HepG2 (cell line): Measurements from ENCODE around the gene B3GALNT2. TPM values are rescaled to one million over a fixed set of nuclear protein-coding genes. Genes with fewer than 3 reads are reported as not detected.

Experiments used
- ARNT ChIP-seq: fragments of 450-650 bp; IDR thresholded peaks from 2 replicates; pipeline ENCODE4 v1.6.1; 2017
- CEBPG ChIP-seq: IDR thresholded peaks from 2 replicates; pipeline ENCODE4 v1.6.1; 2016
- CENPX ChIP-seq: sonication (generic); formaldehyde crosslinking; IDR thresholded peaks from 2 replicates; pipeline ENCODE4 v1.9.0; 2021; ENCODE audit warnings: mild to moderate bottlenecking, missing genetic modification reagents, moderate library complexity
- E2F5 ChIP-seq: sonication (generic); formaldehyde crosslinking; conservative IDR thresholded peaks from 2 replicates; pipeline ENCODE4 v1.4.0; 2020; ENCODE audit warnings: missing genetic modification reagents
- FLYWCH1 ChIP-seq: sonication (generic); formaldehyde crosslinking; IDR thresholded peaks from 2 replicates; pipeline ENCODE4 v1.8.1; 2023; ENCODE audit warnings: mild to moderate bottlenecking, missing genetic modification reagents
- GMEB1 ChIP-seq: sonication (generic); formaldehyde crosslinking; IDR thresholded peaks from 2 replicates; pipeline ENCODE4 v1.5.1; 2020; ENCODE audit warnings: missing genetic modification reagents, mild to moderate bottlenecking, borderline replicate concordance
- HOXA7 ChIP-seq: sonication (generic); formaldehyde crosslinking; IDR thresholded peaks from 2 replicates; pipeline ENCODE4 v1.8.1; 2022; ENCODE audit warnings: mild to moderate bottlenecking, missing genetic modification reagents, moderate library complexity
- KLF12 ChIP-seq: sonication (generic); formaldehyde crosslinking; IDR thresholded peaks from 2 replicates; pipeline ENCODE4 v1.4.0; 2020; ENCODE audit warnings: missing genetic modification reagents, borderline replicate concordance
- KLF15 ChIP-seq: sonication (generic); formaldehyde crosslinking; IDR thresholded peaks from 2 replicates; pipeline ENCODE4 v1.8.1; 2023; ENCODE audit warnings: borderline replicate concordance, mild to moderate bottlenecking, inconsistent platforms, missing genetic modification reagents, mixed read lengths
- LCORL ChIP-seq, 2 experiments: fragments of 450-650 bp in 1 of 2; sonication (generic) in 1 of 2; formaldehyde crosslinking in 1 of 2; IDR thresholded peaks; 2 replicates each; pipeline versions ENCODE4 v1.5.0 to v1.6.1; 2017 to 2020; ENCODE audit warnings: antibody characterized with exemption in 1 of 2, missing genetic modification reagents in 1 of 2
- MXD4 ChIP-seq: IDR thresholded peaks from 2 replicates; pipeline ENCODE4 v1.6.1; 2016; ENCODE audit warnings: mild to moderate bottlenecking, missing biosample characterization, missing genetic modification reagents
- NFE2 ChIP-seq: sonication (generic); formaldehyde crosslinking; IDR thresholded peaks from 2 replicates; pipeline ENCODE4 v1.4.0; 2020; ENCODE audit warnings: missing genetic modification reagents
- NR2F6 ChIP-seq, 2 experiments: IDR thresholded peaks; 2 replicates each; pipeline ENCODE4 v1.6.1; 2016; ENCODE audit warnings: antibody characterized with exemption in 1 of 2, mild to moderate bottlenecking in 1 of 2
- SIN3B ChIP-seq: fragments of 150-350 bp; IDR thresholded peaks from 2 replicates; pipeline ENCODE4 v1.6.1; 2014; ENCODE audit warnings: low read length
- SRSF4 ChIP-seq: fragments of 200-400 bp; formaldehyde crosslinking; IDR thresholded peaks from one replicate; pipeline ENCODE4 v1.6.1; 2018; ENCODE audit warnings: mild to moderate bottlenecking, low read depth, low read length, moderate library complexity; ENCODE audit not compliant: poor library complexity, severe bottlenecking
- TBX3 ChIP-seq: fragments of 450-650 bp; IDR thresholded peaks from 2 replicates; pipeline ENCODE4 v1.6.1; 2017; ENCODE audit warnings: antibody characterized with exemption, mild to moderate bottlenecking, inconsistent platforms, borderline replicate concordance
- ZNF260 ChIP-seq: sonication (generic); formaldehyde crosslinking; IDR thresholded peaks from 2 replicates; pipeline ENCODE4 v1.4.0; 2020; ENCODE audit warnings: missing genetic modification reagents, low read depth, mild to moderate bottlenecking, borderline replicate concordance
- ZNF460 ChIP-seq: sonication (generic); formaldehyde crosslinking; IDR thresholded peaks from 2 replicates; pipeline ENCODE4 v1.5.1; 2020; ENCODE audit warnings: missing genetic modification reagents, mild to moderate bottlenecking, borderline replicate concordance
- ZNF678 ChIP-seq: sonication (generic); formaldehyde crosslinking; IDR thresholded peaks from 2 replicates; pipeline ENCODE4 v1.4.0; 2020; ENCODE audit warnings: mild to moderate bottlenecking, missing genetic modification reagents
- polyA plus RNA-seq, 8 experiments: library from polyadenylated mRNA; depleted of rRNA in 3 of 8; stranded (reverse) in 7 of 8; unstranded in 1 of 8; fragments of >200 nt; fragmentation: Illumina TruSeq in 4 of 8; extraction: Trizol in 4 of 8; gene quantifications; 2 replicates each; pipeline versions ENCODE4 v1.2.1 to v1.2.3, GENCODE V29; 2011 to 2016; ENCODE audit warnings: low read depth in 4 of 8, missing spikeins in 1 of 8, mixed read lengths in 1 of 8; ENCODE audit not compliant: insufficient read depth in 1 of 8
- total RNA-seq, 5 experiments: library from RNA; depleted of rRNA; stranded (reverse); fragments of >200 nt; fragmentation: Illumina TruSeq; extraction: Trizol; gene quantifications; 2 replicates each; pipeline ENCODE4 v1.2.3, GENCODE V29; 2016; ENCODE audit warnings: low read depth in 1 of 5
- TF ChIP-seq, protein P1 (sequence below), 2 experiments: sonication (generic) in 1 of 2; formaldehyde crosslinking in 1 of 2; IDR thresholded peaks; 2 replicates each; pipeline versions ENCODE4 v1.5.1 to v1.6.1; 2011 to 2020; ENCODE audit warnings: borderline replicate concordance in 1 of 2, low read depth in 1 of 2, low read length in 1 of 2, mild to moderate bottlenecking in 1 of 2, missing genetic modification reagents in 1 of 2, moderate library complexity in 1 of 2
- TF ChIP-seq, protein P2 (sequence below): sonication (generic); formaldehyde crosslinking; IDR thresholded peaks from 2 replicates; pipeline ENCODE4 v1.8.0; 2022; ENCODE audit warnings: missing genetic modification reagents, low read depth, mild to moderate bottlenecking, borderline replicate concordance

The B3GALNT2 gene
- total and polyA plus RNA-seq, 2 of the 13 experiments (the other 11 are each of a cell fraction or from before 2014, with no cell fraction given): 16.5 to 28.9 TPM

GRCh38 chr1:235504494-235505222 is 406 bp upstream of the B3GALNT2 start (continued):
- TF ChIP-seq, protein P1, sequence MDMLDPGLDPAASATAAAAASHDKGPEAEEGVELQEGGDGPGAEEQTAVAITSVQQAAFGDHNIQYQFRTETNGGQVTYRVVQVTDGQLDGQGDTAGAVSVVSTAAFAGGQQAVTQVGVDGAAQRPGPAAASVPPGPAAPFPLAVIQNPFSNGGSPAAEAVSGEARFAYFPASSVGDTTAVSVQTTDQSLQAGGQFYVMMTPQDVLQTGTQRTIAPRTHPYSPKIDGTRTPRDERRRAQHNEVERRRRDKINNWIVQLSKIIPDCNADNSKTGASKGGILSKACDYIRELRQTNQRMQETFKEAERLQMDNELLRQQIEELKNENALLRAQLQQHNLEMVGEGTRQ (IDR thresholded peaks at IDR 0.05; ENCODE audit: low read depth, low read length): no peak
- TF ChIP-seq, protein P1 (CRISPR knock-in tag; IDR thresholded peaks at IDR 0.05; ENCODE audit: borderline replicate concordance): 0 out of 2 replicates have a peak, but pooled peaks have one; percentile 24
- TF ChIP-seq MXD4 (CRISPR knock-in tag) (no peak; the same call in 1 of the 2 replicates), KLF12 (no peak), ZNF678 (CRISPR knock-in tag) (0 out of 2 replicates have a peak, but pooled peaks have one; percentile 7), FLYWCH1 (CRISPR knock-in tag) (no peak), LCORL (IDR thresholded peaks at IDR 0.05) (no peak), LCORL (CRISPR knock-in tag; IDR thresholded peaks at IDR 0.05) (peak; percentile 77; the same call in 1 of the 2 replicates), KLF15 (CRISPR knock-in tag) (0 out of 2 replicates have a peak, but pooled peaks have one; percentile 66), ZNF260 (CRISPR knock-in tag) (0 out of 2 replicates have a peak, but pooled peaks have one; percentile 35), SRSF4 (no peak), GMEB1 (CRISPR knock-in tag) (peak; percentile 98), NFE2 (CRISPR knock-in tag) (no peak), HOXA7 (CRISPR knock-in tag) (no peak), CENPX (CRISPR knock-in tag) (no peak), ZNF460 (CRISPR knock-in tag) (no peak; the same call in 1 of the 2 replicates), CEBPG (no peak), ARNT (no peak), NR2F6 (IDR thresholded peaks at IDR 0.05) (no peak), NR2F6 (CRISPR knock-in tag; IDR thresholded peaks at IDR 0.05) (peak; percentile 19; the same call in 1 of the 2 replicates), TBX3 (0 out of 2 replicates have a peak, but pooled peaks have one; percentile 15), SIN3B (no peak; the same call in 1 of the 2 replicates), E2F5 (no peak)
- TF ChIP-seq, protein P2, sequence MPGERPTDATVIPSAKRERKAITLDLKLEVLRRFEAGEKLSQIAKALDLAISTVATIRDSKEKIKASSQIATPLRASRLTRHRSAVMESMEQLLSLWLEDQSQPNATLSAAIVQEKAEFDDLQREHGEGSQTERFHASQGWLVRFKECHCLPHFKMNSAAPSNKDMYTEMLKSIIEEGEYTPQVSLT (CRISPR knock-in tag): no peak; the same call in 1 of the 2 replicates
